Left renal cortex interstitium (tissue), 4 donors: ENCODE results near the gene PSMD11. TPM values are rescaled to one million over a fixed set of nuclear protein-coding genes. Genes with fewer than 3 reads are reported as not detected.

Experiments
- DNase-seq, 4 donors: peaks; one replicate each; pipeline ENCODE4 v3.0.0-alpha.2; 2013; ENCODE audit warnings: low read depth in 4 of 4, low spot score in 2 of 4, missing footprints in 1 of 4
- polyA plus RNA-seq, 4 donors: library from polyadenylated mRNA; unstranded; fragments of 120-200 nt; gene quantifications; one replicate each; pipeline ENCODE4 v1.2.1, GENCODE V29; 2013; ENCODE audit not compliant: insufficient read length in 4 of 4

PSMD11 gene
- polyA plus RNA-seq, 4 donors, result 95.7 to 107 (median 97.4) TPM

GRCh38 chr17:32463304-32463703 is 19.0 kb downstream of the PSMD11 start:
- DNase-seq, result no peak

DNA sequence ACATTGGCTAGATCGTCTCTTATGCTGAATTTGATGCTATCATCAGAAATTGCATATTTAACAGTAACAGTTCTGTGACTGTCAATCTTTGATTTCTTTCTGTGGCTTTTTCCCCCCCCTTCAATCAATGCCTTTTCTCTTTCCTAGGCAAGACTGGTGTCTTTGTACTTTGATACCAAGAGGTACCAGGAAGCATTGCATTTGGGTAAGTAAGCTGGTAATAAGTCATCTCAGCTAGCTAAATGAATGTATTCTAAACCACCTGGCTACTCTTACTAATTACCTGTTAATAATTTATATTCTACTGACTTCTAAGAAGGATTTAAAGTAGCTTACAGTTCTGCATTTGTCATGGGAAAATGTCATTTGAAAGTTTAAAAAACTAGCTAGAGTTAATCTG is 20.1 kb downstream of the PSMD11 start:
- no peak for DNase-seq

DNA sequence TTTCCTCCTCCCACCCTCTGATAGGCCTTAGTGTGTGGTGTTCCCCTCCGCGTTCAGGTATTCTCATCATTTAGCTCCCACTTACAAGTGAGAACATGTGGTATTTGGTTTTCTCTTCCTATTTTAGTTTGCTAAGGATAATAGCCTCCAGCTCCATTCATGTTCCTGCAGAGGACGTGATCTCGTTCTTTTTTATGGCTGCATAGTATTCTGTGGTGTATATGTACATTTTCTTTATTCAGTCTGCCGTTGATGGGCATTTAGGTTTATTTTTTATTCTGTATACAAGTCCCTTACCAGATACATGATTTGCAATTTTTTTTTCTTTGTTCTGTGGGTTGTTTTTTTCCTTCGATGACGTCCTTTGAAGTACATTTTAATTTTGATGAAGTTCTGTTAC is 23.6 kb downstream of the PSMD11 start:
- DNase-seq, result no peak

DNA sequence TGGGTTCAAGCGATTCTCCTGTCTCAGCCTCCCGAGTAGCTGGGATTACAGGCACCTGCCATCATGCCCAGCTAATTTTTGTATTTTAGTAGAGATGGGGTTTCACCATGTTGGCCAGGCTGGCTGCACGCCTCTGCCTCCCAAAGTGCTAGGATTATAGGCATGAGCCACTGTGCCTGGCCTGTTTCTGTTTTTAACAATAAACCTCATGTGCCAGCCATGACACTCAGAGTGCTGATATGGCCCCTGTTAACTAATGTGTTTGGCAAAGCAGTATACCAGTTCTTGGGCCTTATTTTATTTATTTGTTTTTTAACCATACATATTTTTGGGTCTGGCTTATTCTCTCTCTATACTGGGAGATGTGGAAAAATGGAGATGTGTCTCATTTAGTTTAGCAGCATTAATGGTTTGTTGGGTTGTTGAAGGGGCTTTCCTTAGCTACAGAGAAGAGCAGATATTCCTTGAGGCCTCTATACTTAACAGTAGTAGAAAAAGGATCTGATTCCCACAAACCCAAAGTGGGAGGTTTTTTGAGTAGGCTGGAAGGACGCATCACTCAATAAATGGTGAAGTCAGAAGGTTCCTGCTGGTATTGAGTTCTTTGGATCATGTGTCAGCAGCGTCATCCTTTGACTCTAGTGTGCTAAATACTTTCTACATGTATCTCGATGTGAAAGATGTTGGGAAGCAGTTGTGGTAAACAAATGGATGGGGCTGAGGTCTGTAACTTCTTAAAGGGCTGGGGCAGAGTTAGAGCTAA is 26.3 kb downstream of the PSMD11 start:
- DNase-seq, result no peak

DNA sequence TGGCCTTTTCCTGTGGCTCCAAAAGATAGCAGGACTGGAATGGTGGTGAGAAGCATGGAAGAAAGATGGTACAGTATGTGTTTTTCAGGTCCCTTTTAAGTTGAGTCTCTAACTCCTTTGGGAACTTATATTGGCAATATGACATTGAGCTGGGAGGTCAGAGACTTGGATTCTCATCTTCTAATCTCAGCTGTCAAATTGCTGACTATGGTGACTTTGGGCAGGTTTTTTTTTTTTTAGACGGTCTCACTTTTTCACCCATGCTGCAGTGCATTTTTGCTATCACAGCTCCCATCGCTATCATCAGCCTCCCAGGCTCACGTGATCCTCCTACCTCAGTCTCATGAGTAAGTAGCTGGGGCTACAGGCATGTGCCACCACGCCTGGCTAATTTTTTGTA is 27.3 kb downstream of the PSMD11 start:
- no peak for DNase-seq

DNA sequence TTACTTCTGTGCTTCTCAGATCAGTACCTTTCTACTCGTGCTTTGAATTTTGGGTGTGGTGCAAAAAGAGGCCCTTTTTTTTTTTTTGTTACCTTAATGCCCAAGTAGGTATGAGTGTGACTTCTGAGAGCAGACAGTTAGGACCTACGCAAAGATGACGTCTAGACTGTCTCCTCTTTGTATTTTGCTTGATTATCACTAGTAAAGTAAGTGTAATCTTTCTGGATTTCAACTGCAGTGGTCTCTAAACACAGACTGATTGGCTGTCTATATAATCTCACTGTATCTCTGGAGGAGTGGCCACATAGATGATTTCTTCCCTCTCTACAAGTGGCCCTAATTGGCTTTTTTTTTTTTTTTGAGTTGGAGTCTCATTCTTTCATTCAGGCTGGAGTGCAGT is 30.9 kb downstream of the PSMD11 start:
- DNase-seq, result no peak

GRCh38 chr17:32477220-32477619 is 32.9 kb downstream of the PSMD11 start:
- DNase-seq, result no peak

- DNase-seq, result no peak
These were observed 34.8 kb downstream of the PSMD11 start for GRCh38 chr17:32479074-32479617.

DNA sequence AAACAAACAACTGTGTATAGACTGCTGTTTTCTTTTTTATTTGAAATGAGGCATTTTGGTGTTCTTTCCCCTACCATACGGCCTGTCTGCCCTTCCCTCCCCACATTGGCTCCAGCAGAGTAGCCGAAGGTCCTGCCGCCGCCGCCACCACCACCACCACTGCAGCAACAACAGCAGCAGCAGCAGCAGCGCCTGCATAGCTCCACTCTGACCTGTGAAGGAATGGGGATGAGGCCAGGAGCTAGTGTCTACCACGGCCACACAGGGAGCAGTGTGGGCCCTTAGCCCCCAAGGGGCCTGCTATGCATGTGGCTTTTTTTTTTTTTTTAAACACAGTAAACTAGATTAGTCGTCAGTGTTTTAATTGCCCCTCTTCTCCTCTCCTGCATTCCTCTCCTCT is 36.9 kb downstream of the PSMD11 start:
- no peak for DNase-seq

DNA sequence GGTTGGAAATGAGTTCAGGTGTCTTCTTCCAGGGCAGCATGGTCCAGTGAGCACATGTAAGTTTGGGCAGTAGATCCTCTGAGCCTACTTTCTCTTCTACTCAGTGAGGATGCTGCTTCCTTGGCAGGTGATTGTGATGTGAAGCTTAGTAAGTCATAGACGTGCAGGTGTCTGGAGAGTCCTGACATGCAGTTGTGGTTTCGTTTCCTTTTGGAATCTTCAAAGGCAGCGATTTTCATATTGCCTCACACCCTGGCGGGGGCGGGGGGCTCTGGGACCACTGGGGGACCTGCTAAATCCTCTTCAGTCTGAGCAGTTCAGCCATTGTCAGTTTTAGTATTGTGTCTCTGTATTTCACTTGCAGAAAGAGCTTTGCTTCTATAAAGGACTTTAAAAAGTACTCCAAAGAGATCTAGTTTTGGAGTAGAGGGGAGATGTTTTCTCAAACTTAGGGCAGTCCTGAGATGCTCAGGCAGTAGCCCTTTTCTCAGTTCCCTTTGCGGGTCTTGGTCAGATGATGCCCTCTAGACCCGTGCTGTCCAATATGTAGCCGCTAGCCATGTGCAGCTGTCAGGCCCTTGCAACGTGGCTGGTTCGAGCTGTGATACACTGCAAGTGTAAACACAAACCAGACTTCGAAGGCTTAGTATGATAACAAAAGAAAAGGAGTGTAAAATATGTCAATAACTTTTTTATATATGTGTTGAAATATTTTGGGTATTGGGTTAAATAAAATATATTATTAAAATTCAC is 38.4 kb downstream of the PSMD11 start:
- no peak for DNase-seq

GRCh38 chr17:32483451-32484019 is 39.2 kb downstream of the PSMD11 start:
- peak in 2 of 4 donors; percentile 53 to 59 for DNase-seq

DNA sequence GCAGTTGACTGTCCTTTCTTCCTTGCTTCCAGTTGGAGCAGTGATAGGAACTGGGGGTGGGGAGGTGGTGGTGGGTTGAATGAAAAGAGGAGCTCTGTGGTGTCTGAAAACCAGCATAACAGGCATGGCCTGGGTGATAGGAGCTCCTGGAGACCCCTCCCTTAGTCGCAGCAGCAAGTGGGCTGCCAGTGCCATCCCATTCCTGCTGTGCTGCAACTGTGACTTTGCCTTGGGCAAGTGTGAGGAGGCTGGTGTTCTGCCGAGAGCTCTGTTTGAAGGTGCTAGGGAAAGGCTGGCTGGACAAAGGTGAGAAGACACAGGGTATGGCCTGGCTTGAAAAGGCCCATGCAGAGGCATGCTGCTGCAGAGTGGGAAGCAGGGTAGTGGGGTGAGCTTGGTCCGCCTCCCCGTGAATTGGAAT is 39.7 kb downstream of the PSMD11 start:
- DNase-seq, result no peak

GRCh38 chr17:32484628-32485027 is 40.3 kb downstream of the PSMD11 start:
- no peak for DNase-seq

DNA sequence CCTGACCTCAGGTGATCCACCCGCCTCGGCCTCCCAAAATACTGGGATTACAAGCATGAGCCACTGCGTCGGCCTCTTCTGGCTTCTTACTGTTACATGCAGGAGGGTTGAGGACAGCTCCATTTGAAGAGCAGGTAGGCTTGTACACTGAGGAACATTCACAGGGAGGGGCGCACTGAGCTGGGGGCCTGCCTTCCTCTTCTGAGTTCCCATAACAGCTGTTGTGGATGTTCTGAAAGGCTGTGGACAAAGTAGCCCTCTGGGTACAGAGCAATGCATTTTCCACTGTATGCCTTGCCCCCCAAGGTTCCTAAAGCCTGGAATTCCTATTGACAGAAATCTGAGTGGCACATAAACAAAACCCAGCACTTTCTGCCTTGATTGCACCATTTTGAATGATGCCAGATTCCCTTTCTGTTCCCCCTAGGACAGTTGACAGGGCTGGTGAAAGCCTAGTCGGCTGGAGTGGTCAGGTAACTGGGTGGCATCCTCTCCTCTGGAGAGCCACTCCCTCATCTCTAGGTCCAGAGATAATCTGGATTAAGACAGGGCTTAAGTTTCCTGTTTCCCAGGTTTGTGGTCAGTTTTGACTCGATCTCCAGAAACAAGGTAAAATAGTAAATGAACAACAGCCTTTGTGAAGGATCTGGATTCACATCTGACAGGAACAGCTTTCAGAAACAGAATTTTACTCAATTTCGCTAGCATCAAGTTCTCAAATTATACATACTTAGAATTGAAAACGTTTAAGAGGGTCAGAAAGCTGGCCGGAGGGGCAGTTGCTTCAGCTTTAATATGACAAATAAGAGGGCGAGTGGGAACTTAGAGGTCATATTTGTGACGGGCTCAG is 41.2 kb downstream of the PSMD11 start:
- DNase-seq, result no peak

- DNase-seq, result peak in 1 of 4 donors; percentile 65
These were observed 41.9 kb downstream of the PSMD11 start for GRCh38 chr17:32486111-32486700.

DNA sequence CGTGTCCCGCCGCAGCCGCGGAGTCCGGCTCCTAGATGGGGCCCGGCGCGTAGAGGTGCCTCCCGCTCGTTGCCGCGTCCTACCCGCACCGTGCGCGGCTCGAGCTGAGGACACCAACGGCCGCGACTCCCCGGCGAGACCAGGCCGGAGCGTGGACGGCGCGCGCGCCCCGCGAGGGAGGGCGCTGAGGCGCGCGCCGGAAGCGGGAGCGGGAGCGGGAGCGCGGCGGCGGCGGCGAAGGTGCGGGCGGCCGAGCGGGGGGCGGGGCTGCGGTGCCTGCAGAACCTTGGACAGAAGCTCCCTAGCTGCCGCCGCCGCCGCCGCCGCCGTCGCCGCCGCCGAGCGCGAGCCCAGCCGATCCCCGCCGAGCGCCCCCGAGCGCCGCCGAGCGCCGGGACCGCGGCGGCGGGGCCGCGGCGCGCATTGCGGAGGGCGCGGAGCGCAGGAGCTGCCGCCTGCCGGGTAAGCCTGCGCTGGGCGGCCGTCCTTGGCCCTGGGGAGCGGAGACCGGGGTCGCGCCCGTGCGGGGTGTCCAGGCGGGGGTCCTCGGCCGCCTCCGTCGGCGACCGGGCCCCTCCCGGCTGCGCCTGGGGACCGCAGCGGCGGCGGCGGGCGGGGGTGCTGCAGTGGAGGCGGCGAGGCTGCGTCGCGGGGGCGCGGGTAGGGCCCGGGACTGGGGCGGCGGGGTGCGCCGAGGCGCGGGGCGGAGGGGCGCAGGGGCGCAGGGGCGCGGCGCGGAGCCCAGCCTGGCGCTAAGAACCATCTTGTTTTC is 42.6 kb downstream of the PSMD11 start, which contains the start of gene CDK5R1:
CDK5R1 (plus strand) TSS at position 293 of the 772 bp plus-strand sequence. CDS start 628 bp downstream, outside the sequence.
- DNase-seq, result no peak

DNA sequence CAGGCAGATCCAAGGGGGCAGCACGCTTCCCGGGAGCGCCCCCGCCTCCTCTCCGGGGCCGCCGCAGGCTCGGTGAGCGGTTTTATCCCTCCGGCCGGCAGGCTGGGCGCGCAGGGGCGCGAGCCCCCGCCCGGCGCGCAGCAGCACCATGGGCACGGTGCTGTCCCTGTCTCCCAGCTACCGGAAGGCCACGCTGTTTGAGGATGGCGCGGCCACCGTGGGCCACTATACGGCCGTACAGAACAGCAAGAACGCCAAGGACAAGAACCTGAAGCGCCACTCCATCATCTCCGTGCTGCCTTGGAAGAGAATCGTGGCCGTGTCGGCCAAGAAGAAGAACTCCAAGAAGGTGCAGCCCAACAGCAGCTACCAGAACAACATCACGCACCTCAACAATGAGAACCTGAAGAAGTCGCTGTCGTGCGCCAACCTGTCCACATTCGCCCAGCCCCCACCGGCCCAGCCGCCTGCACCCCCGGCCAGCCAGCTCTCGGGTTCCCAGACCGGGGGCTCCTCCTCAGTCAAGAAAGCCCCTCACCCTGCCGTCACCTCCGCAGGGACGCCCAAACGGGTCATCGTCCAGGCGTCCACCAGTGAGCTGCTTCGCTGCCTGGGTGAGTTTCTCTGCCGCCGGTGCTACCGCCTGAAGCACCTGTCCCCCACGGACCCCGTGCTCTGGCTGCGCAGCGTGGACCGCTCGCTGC is 43.3 kb downstream of the PSMD11 start:
- no peak for DNase-seq

DNA sequence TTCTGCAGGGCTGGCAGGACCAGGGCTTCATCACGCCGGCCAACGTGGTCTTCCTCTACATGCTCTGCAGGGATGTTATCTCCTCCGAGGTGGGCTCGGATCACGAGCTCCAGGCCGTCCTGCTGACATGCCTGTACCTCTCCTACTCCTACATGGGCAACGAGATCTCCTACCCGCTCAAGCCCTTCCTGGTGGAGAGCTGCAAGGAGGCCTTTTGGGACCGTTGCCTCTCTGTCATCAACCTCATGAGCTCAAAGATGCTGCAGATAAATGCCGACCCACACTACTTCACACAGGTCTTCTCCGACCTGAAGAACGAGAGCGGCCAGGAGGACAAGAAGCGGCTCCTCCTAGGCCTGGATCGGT is 43.9 kb downstream of the PSMD11 start:
- DNase-seq, result no peak
